Measurements from ENCODE around the gene JOSD2. TPM values are rescaled to one million over a fixed set of nuclear protein-coding genes. Genes with fewer than 3 reads are reported as not detected.

The JOSD2 gene
- total RNA-seq, 1 experiment from 2014 or later, result 5.4 TPM

DNA sequence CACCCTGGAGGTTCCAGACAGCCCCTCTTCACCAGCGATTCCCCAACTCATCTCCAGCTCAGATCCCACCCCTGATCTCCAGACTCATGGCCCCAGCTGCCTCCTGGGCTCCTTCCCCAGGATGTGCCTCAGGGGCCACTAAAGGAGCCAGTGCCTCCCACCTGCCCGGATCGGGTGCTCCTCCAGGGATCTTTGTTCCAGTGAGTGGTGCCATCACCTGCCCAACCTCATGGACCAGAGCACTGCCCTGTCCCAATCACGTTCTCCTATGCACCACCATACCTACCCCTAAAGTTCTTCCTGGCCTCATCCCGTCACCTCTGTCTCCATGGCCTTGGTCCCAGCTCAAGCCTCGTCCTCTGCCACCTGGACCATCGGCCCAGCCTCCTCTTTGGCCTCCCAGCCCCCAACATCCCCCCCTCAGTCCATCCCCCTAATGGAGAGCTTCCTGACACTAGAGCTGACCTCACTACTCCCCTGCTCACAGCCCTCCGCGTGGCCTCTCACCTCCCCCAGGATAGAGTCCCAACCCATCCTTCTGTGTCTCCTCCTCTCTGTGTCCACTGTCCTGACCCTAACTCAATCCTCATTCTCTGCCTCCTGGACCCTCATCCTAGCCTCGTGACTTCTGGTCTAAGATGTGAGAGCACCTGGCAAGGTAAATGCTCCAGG is 25.6 kb downstream of the JOSD2 start:
- peaks cover 27 to 33% of the 10 kb centered on the region in 2 experiments for H3K9me3 Mint-ChIP-seq
- Histone ChIP-seq H3K9ac (ENCODE audit: extremely low read depth, insufficient read length, low read length) (no peak overlapping the region), H3K79me2 (ENCODE audit: insufficient read depth, low read length) (no peaks in the 10 kb centered on the region), H3K23me2 (ENCODE audit: insufficient read length, low read depth, low read length, poor library complexity, severe bottlenecking) (no peaks in the 10 kb centered on the region), H3K27ac (ENCODE audit: insufficient read length, low read depth, low read length) (no peak overlapping the region), H2BK5ac (ENCODE audit: insufficient read length, low read length) (no peak overlapping the region), H3K79me1 (ENCODE audit: insufficient read depth, low read depth, low read length, poor library complexity, severe bottlenecking) (no peaks in the 10 kb centered on the region), H3K4me1 (ENCODE audit: insufficient read depth, low read length) (no peaks in the 10 kb centered on the region), H3T11ph (ENCODE audit: low read length) (no peak overlapping the region), H3K14ac (ENCODE audit: insufficient read depth, low read length) (no peak overlapping the region), H3K4ac (ENCODE audit: low read depth, low read length) (no peak overlapping the region), H4K8ac (replicated peaks; ENCODE audit: insufficient read length, low read depth, low read length) (no peak overlapping the region), H3K27me3 (ENCODE audit: insufficient read depth, low read length) (no peaks in the 10 kb centered on the region; the same call in 1 of the 2 replicates), H3K9me3 (ENCODE audit: control insufficient read depth, low read depth, low read length) (peaks cover 8% of the 10 kb centered on the region), H4K20me1 (ENCODE audit: control insufficient read depth, insufficient read depth, insufficient read length) (no peaks in the 10 kb centered on the region), H3K23ac (ENCODE audit: insufficient read length, low read depth, low read length) (no peak overlapping the region), H3K18ac (ENCODE audit: insufficient read length, low read depth, low read length) (no peak overlapping the region), H2AK5ac (ENCODE audit: insufficient read length, low read length) (no peak overlapping the region), H3K56ac (ENCODE audit: insufficient read length, low read depth, low read length) (no peak overlapping the region), H2BK20ac (ENCODE audit: low read depth, low read length, poor library complexity, severe bottlenecking) (no peak overlapping the region), H2AFZ (ENCODE audit: low read length) (no peak overlapping the region), H3K4me2 (ENCODE audit: insufficient read depth, insufficient read length, low read length) (no peak overlapping the region), H4K5ac (ENCODE audit: insufficient read length, low read depth, low read length) (no peak overlapping the region), H2BK12ac (ENCODE audit: insufficient read length, low read depth, low read length) (no peak overlapping the region), H4K91ac (ENCODE audit: insufficient read length, low read depth, low read length) (no peak overlapping the region), H2BK120ac (ENCODE audit: low read depth, low read length, poor library complexity, severe bottlenecking) (no peak overlapping the region), H2BK15ac (ENCODE audit: low read depth, low read length) (no peak overlapping the region)
- TF ChIP-seq, protein P1, sequence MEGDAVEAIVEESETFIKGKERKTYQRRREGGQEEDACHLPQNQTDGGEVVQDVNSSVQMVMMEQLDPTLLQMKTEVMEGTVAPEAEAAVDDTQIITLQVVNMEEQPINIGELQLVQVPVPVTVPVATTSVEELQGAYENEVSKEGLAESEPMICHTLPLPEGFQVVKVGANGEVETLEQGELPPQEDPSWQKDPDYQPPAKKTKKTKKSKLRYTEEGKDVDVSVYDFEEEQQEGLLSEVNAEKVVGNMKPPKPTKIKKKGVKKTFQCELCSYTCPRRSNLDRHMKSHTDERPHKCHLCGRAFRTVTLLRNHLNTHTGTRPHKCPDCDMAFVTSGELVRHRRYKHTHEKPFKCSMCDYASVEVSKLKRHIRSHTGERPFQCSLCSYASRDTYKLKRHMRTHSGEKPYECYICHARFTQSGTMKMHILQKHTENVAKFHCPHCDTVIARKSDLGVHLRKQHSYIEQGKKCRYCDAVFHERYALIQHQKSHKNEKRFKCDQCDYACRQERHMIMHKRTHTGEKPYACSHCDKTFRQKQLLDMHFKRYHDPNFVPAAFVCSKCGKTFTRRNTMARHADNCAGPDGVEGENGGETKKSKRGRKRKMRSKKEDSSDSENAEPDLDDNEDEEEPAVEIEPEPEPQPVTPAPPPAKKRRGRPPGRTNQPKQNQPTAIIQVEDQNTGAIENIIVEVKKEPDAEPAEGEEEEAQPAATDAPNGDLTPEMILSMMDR (conservative IDR thresholded peaks at IDR 0.05), result no peak
- H3K27ac Mint-ChIP-seq, result no peak overlapping the region
- H3K27me3 Mint-ChIP-seq (ENCODE audit: low read depth), result peaks cover 54% of the 10 kb centered on the region
- peaks cover 45 to 56% (median 54%) of the 10 kb centered on the region in 3 experiments for H3K36me3 Mint-ChIP-seq (ENCODE audit: insufficient read depth in 1 of 3, low read depth in 3 of 3)
- no peak overlapping the region for H3K4me3 Mint-ChIP-seq
- H3K4me1 Mint-ChIP-seq, result peaks cover 15 to 24% of the 10 kb centered on the region in 2 experiments
- no CpG with 5 or more reads among the region's 10 CpGs for WGBS (ENCODE audit: extremely low coverage, insufficient read length, low lambda C conversion rate)
- no peak for DNase-seq

Measured in H9 (cell line).